Psoas muscle (tissue), 8 donors: Measurements from ENCODE around the gene TOP3B. TPM values are rescaled to one million over a fixed set of nuclear protein-coding genes. Genes with fewer than 3 reads are reported as not detected.

Experiments
- ATAC-seq, 4 donors: fragments of 200-7000 bp; cut with Tn5 transposase; one replicate each; pipeline ENCODE4 v1.9.1; 2020; ENCODE audit warnings: moderate library complexity in 3 of 4, mild to moderate bottlenecking in 2 of 4
- DNase-seq, 2 donors: peaks; one replicate each; pipeline ENCODE4 v3.0.0-alpha.2; 2020
- H3K27ac ChIP-seq: fragments of 200-600 bp; one replicate; pipeline ENCODE4 v1.8.0; 2022
- H3K27me3 ChIP-seq, 3 donors: fragments of 200-600 bp in 1 of 3; one replicate each; pipeline versions ENCODE4 v1.6.1 to v1.8.0; 2013 to 2022; ENCODE audit warnings: low read length in 2 of 3, mild to moderate bottlenecking in 2 of 3, moderate library complexity in 1 of 3; ENCODE audit not compliant: insufficient read depth in 3 of 3
- H3K36me3 ChIP-seq, 2 donors: fragments of 200-600 bp in 1 of 2; one replicate each; pipeline versions ENCODE4 v1.6.1 to v1.8.0; 2013 to 2022; ENCODE audit warnings: low read depth in 1 of 2, mild to moderate bottlenecking in 1 of 2, moderate library complexity in 1 of 2; ENCODE audit not compliant: insufficient read depth in 1 of 2
- H3K4me1 ChIP-seq: fragments of 200-600 bp; one replicate; pipeline ENCODE4 v1.8.0; 2022
- H3K4me3 ChIP-seq: fragments of 200-600 bp; one replicate; pipeline ENCODE4 v1.8.0; 2022; ENCODE audit warnings: mild to moderate bottlenecking
- H3K9me3 ChIP-seq: fragments of 200-600 bp; one replicate; pipeline ENCODE4 v1.8.0; 2022
- WGBS, 3 donors: extraction: QIAGEN DNeasy Blood & Tissue Kit; methylation state at CpG; one replicate each; pipeline versions ENCODE4 v1.1.6 to v1.1.7; 2013; 5-methylcytosine and 5-hydroxymethylcytosine counted together
- intact Hi-C, 2 donors: fragments of 100-400 bp; cut with DNase I; formaldehyde crosslinking; loops; one replicate each; pipeline versions ENCODE4 v1.11.0 to v1.14.2; 2022
- long read RNA-seq, 2 donors: library from polyadenylated mRNA; unstranded; transcript quantifications; one replicate each; pipeline ENCODE4 v2.0.0, GENCODE V29; 2021
- polyA plus RNA-seq, 3 donors: library from polyadenylated mRNA; stranded (reverse); fragments of 200-250 nt; gene quantifications; one replicate each; pipeline ENCODE4 v1.2.3, GENCODE V29; 2013
- total RNA-seq, 4 donors: library from RNA; stranded (reverse); fragmentation: NEBNext Ultra II Directional in 2 of 4; extraction: Animal tissue kit (Norgen Biotek cat#: 25700) in 2 of 4; gene quantifications; one replicate each; pipeline versions ENCODE4 v1.2.1 to v1.2.4, GENCODE V29; 2021 to 2023
- TF ChIP-seq, protein P1 (sequence below): fragments of 200-600 bp; IDR thresholded peaks from one replicate; pipeline ENCODE4 v1.8.0; 2022; ENCODE audit warnings: antibody characterized with exemption
- donor health status: healthy with polysubstance abuse.
- donor health status: DM: no; HTN: no; CAD: no; lungs with moderate emphysema.
- donor health status: Bipolar disorder and iron deficiency.
- donor health status: healthy.
- donor health status: DM: yes; HTN: yes; CAD: no.
- donor health status: DM: no; HTN: no; CAD: no.
- donor health status: DM: no; HTN: no; CAD: no.
- donor health status: DM: yes; HTN: yes; CAD: no.

Gene TOP3B
- 10 to 100 TPM in 1 of 4 donors, 1 to 10 TPM in 3; 5.4 to 12.2 (median 9.0) TPM for total RNA-seq
- 10 to 100 TPM in 1 of 3 donors, 1 to 10 TPM in 2; 6.4 to 13.5 (median 8.1) TPM for polyA plus RNA-seq
- long read RNA-seq, donor 1, partial matches to known transcripts = 1 of 7 reads
- long read RNA-seq, donor 1, other reads (novel, unspliced or antisense) = 2 of 7 reads
- long read RNA-seq, donor 2, transcript TOP3B-201 (18 exons, 2,863 nt) = major isoform, 8 of 26 reads
- long read RNA-seq, donor 2, partial matches to known transcripts = 5 of 26 reads
- long read RNA-seq, donor 2, other reads (novel, unspliced or antisense) = 13 of 26 reads

DNA sequence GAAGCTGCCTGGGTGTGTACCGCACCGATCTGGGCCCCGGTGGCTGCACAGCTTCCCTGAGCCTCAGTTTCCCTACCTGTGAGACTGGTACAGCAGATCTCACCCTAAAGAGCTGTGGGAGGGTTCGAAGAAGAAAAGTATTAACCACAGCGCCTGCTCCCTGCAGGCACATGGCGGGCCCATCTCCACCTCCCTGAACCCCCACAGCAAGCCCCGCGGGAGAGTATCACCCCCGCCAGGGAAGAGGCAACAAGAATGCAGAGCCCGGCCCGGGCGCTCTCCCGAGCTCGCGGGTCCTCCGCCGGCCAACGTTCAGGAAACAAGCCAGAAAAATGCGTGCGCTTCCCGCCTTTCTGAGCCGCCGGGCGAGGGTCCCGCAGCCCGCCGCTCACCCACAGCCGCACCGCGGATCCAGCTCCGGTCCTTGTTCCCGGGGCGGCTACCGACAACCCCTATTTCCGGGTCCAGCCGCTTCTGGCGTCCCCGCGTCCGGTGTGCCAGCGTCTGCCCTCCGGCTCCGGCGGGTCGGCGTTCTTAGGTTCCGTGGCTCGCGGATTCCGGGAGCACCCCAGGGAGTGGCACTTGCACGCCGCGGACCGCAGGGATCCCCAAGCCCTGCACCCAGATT is at the start of gene TOP3B:
Gene TOP3B, minus strand, starts transcription at position 450 of the 628 bp plus-strand sequence. CDS start 7,078 bp downstream, outside the sequence.
- Histone ChIP-seq H3K9me3 (no peaks in the 10 kb centered on the region), H3K27me3 (no peaks in the 10 kb centered on the region), H3K27ac (peak within 1 kb of the TSS; percentile 86), H3K4me1 (peaks cover 19% of the 10 kb centered on the region), H3K4me3 (peak within 1 kb of the TSS; percentile 98), H3K36me3 (peaks cover 0 to 10% of the 10 kb centered on the region in 2 donors)
- intact Hi-C loops = no loop called here
- ATAC-seq (peak; percentile 89 to 97 (median 92)), DNase-seq (peak; percentile 84 to 90)
- TF ChIP-seq, protein P1, sequence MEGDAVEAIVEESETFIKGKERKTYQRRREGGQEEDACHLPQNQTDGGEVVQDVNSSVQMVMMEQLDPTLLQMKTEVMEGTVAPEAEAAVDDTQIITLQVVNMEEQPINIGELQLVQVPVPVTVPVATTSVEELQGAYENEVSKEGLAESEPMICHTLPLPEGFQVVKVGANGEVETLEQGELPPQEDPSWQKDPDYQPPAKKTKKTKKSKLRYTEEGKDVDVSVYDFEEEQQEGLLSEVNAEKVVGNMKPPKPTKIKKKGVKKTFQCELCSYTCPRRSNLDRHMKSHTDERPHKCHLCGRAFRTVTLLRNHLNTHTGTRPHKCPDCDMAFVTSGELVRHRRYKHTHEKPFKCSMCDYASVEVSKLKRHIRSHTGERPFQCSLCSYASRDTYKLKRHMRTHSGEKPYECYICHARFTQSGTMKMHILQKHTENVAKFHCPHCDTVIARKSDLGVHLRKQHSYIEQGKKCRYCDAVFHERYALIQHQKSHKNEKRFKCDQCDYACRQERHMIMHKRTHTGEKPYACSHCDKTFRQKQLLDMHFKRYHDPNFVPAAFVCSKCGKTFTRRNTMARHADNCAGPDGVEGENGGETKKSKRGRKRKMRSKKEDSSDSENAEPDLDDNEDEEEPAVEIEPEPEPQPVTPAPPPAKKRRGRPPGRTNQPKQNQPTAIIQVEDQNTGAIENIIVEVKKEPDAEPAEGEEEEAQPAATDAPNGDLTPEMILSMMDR = no peak
- WGBS, 3 donors = 0% methylated on average over 54 of the region's 54 CpGs

DNA sequence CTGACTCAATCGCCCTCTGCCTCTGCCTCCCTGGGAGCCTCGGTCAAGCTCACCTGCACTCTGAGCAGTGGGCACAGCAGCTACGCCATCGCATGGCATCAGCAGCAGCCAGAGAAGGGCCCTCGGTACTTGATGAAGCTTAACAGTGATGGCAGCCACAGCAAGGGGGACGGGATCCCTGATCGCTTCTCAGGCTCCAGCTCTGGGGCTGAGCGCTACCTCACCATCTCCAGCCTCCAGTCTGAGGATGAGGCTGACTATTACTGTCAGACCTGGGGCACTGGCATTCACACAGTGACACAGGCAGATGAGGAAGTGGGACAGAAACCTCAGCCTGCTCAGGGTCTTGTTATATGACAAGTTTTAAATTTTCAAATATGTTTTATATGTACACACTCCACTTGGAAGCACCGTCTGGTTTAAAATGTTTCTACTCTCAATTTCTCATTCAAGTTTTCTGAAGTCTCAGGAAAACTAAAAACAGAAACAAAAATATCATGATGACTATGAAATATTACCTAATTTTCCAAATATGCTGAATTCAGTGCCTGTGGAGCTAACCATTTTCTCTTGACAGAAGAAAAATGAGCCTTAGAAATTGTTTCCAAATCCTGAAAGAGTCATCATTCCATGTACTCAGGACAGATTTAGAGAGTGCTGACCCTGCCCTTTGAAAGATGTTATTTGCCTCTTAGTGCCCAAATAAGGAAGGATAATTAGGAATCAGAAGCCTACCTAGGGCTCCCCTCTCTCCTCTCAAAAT is 48.8 kb upstream of the TOP3B start:
- DNase-seq (no peak), ATAC-seq (peak in 1 of 4 donors; percentile 21)
- Histone ChIP-seq H3K27ac (no peak overlapping the region), H3K27me3 (peaks cover 0 to 4% (median 0%) of the 10 kb centered on the region in 3 donors), H3K4me1 (no peaks in the 10 kb centered on the region), H3K36me3 (no peaks in the 10 kb centered on the region), H3K9me3 (no peaks in the 10 kb centered on the region), H3K4me3 (no peak overlapping the region)
- intact Hi-C loops = no loop called here
- TF ChIP-seq, protein P1 = no peak
- WGBS, 3 donors = 76 to 89% (median 82%) methylated on average over 9 of the region's 9 CpGs

- H3K4me3 ChIP-seq = no peak overlapping the region
- H3K27ac ChIP-seq = no peak overlapping the region
- peak; percentile 25 to 61 for DNase-seq
- H3K4me1 ChIP-seq = no peaks in the 10 kb centered on the region
- H3K9me3 ChIP-seq = no peaks in the 10 kb centered on the region
- ATAC-seq = peak in 2 of 4 donors; percentile 33
- no peaks in the 10 kb centered on the region for H3K36me3 ChIP-seq
- peaks cover 0 to 4% (median 0%) of the 10 kb centered on the region in 3 donors for H3K27me3 ChIP-seq
- WGBS, 3 donors = 54 to 59% (median 56%) methylated on average over 7 of the region's 7 CpGs
- TF ChIP-seq, protein P1 = no peak
- intact Hi-C loops = no loop called here
These were observed 48.1 kb upstream of the TOP3B start for GRCh38 chr22:22030493-22031182.

- Histone ChIP-seq H3K27me3 (peaks cover 0 to 4% (median 0%) of the 10 kb centered on the region in 3 donors), H3K36me3 (no peaks in the 10 kb centered on the region), H3K4me3 (no peak overlapping the region), H3K9me3 (no peaks in the 10 kb centered on the region), H3K27ac (no peak overlapping the region), H3K4me1 (no peaks in the 10 kb centered on the region)
- intact Hi-C loops = no loop called here
- TF ChIP-seq, protein P1 = no peak
- no peak for DNase-seq
- 95 to 98% (median 97%) methylated on average over 3 of the region's 3 CpGs for WGBS, 3 donors
- no peak for ATAC-seq
These were observed 45.4 kb upstream of the TOP3B start for GRCh38 chr22:22027955-22028354.
